Tibial artery (tissue), 4 donors: ENCODE data around the gene KRTAP5-5.
A peak's percentile ranks its signal among the peaks of the same experiment; 100 is the strongest.

Source experiments
- DNase-seq, 2 donors: peaks; one replicate each; pipeline ENCODE4 v3.0.0-alpha.2; 2019
- H3K27ac ChIP-seq, 2 donors: fragments of 200-600 bp; sonication (generic) in 1 of 2; 1 replicate in 1 of 2; 2 replicates in 1 of 2; pipeline ENCODE4 v1.5.1; 2018 to 2019; ENCODE audit warnings: mild to moderate bottlenecking in 1 of 2
- H3K27me3 ChIP-seq, 2 donors: fragments of 200-600 bp; sonication (generic) in 1 of 2; one replicate each; pipeline versions ENCODE4 v1.5.1 to v1.6.0; 2016 to 2019
- H3K36me3 ChIP-seq, 3 donors: fragments of 200-600 bp; sonication (generic) in 2 of 3; one replicate each; pipeline ENCODE4 v1.5.1; 2016 to 2019; ENCODE audit warnings: mild to moderate bottlenecking in 2 of 3
- H3K4me1 ChIP-seq, 4 donors: fragments of 200-600 bp; sonication (generic) in 2 of 4; 1 replicate in 3 of 4; 2 replicates in 1 of 4; pipeline ENCODE4 v1.5.1; 2016 to 2019
- H3K4me3 ChIP-seq, 2 donors: fragments of 200-600 bp; sonication (generic) in 1 of 2; 1 replicate in 1 of 2; 2 replicates in 1 of 2; pipeline ENCODE4 v1.5.1; 2018 to 2019; ENCODE audit warnings: mild to moderate bottlenecking in 2 of 2
- H3K9me3 ChIP-seq, 3 donors: fragments of 200-600 bp; sonication (generic) in 1 of 3; one replicate each; pipeline ENCODE4 v1.5.1; 2016 to 2019
- intact Hi-C: fragments of 100-400 bp; cut with DNase I; formaldehyde crosslinking; loops from one replicate; pipeline ENCODE4 v1.15.0; 2023; ENCODE audit warnings: low total_unique reads
- TF ChIP-seq, protein P1 (sequence below), 2 experiments: fragments of 200-600 bp in 1 of 2; fragments of 450-650 bp in 1 of 2; IDR thresholded peaks; one replicate each; pipeline ENCODE4 v1.5.1; 2017 to 2019; ENCODE audit warnings: antibody characterized with exemption in 2 of 2, mild to moderate bottlenecking in 1 of 2, moderate library complexity in 1 of 2

KRTAP5-5 gene

DNA sequence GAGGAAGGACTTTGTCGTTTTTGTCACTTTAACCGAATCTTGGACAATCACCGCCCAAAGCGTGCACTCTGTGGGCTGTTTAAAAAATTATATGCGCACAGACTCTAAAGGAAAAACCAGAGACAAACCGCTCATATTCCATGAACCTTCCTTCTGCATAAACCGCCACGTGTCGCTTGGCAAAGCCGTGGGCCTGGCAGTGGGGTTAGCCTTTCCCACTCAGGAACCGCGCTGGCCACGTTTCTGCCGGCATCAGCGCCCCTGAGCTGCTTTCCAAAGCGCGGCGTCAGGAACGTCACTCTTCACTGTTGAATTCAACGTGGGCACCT, 22.8 kb downstream of the KRTAP5-5 start:
- DNase-seq: no peak
- Histone ChIP-seq H3K27me3 (peaks cover 0 to 39% of the 10 kb centered on the region in 2 donors), H3K36me3 (no peaks in the 10 kb centered on the region), H3K27ac (no peak overlapping the region), H3K4me3 (no peak overlapping the region), H3K4me1 (peaks cover 0 to 8% (median 4%) of the 10 kb centered on the region in 4 donors), H3K9me3 (no peaks in the 10 kb centered on the region)
- intact Hi-C loops: loop anchor here (5.0 to 10.0 kb wide), 2 partner anchors 40 to 502 kb away; no protein-coding TSS in a partner anchor
- TF ChIP-seq, protein P1, sequence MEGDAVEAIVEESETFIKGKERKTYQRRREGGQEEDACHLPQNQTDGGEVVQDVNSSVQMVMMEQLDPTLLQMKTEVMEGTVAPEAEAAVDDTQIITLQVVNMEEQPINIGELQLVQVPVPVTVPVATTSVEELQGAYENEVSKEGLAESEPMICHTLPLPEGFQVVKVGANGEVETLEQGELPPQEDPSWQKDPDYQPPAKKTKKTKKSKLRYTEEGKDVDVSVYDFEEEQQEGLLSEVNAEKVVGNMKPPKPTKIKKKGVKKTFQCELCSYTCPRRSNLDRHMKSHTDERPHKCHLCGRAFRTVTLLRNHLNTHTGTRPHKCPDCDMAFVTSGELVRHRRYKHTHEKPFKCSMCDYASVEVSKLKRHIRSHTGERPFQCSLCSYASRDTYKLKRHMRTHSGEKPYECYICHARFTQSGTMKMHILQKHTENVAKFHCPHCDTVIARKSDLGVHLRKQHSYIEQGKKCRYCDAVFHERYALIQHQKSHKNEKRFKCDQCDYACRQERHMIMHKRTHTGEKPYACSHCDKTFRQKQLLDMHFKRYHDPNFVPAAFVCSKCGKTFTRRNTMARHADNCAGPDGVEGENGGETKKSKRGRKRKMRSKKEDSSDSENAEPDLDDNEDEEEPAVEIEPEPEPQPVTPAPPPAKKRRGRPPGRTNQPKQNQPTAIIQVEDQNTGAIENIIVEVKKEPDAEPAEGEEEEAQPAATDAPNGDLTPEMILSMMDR (IDR thresholded peaks at IDR 0.05): no peak

DNA sequence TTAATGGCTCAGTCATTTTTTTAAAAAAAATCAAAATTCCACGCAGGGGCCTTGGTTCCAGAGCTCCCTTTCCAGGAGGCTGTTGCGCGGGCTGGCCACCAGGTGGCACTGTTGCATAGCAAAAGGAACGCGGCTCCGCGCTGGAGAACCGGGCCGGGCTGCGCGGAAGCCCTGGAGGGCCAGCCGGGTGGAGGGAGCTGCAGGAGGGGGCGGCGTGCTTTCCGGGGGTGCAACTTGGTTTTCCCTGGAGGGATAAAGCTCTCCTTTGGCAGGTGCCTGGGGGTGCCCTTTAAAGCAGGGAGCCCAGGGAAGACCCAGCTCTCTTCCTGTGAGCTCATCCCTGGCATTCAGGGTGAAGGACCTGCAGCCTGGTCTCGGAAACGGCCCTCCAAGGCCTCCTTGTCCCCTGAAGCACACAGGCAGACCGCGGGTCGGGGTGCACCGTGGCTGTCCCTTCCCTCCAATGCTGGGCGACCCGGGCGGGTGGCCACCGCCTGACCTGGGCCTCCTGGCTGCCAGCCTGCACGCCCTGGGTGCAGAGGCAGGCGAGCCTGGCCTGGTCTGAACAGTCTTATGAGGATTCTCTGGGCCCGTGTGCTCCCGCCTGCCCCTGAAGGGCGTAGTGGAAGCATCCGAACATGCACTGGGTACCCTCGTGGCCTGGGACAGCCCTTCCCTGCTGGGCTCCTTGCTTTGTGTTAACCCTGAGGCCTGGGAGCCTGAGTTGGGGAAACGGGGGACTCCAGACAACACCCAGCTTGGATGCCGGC, 23.4 kb downstream of the KRTAP5-5 start:
- Histone ChIP-seq H3K27ac (no peak overlapping the region), H3K4me3 (no peak overlapping the region)

DNA sequence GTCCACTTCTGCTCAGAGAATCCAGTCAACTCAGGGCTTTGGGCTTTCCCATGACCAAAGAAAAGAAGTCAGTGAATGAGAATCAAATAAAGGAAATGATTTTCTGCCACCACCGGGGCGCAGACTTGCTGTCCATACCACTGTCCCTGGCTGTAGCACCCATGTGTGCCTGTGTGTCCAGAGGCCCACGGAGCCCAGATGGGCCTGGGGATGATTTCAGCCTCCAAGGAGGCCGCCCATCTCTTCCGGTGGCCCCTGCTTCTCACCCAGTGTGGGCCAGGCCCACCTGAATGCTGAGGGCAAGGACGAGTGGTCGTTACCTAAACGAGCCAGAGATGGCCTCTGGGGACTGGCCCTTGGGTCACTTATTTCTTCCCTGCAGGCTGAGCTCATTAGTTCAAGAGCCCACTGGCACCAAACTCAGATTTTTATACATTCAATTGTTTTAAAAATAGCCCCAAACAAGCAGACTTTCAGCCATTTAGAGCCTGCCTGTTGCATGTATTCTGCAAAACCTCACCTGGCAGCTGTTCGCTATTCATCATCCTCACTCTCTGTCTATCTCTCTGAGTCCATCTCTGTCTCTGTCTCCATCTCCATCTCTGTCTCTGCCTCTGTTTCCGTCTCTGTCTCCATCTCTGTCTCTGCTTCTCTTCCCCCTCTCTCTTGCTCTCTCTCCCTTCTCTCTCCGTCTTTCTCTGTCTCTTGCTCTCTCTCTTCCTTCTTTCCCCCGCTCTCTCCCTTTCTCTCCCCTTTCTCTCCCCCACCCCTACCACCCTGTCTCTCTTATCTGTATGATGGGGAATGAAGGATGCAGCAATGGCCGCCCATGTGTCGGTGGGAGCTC, 24.2 kb downstream of the KRTAP5-5 start:
- peaks cover 0 to 34% of the 10 kb centered on the region in 2 donors for H3K27me3 ChIP-seq
- H3K36me3 ChIP-seq: no peaks in the 10 kb centered on the region
- no peaks in the 10 kb centered on the region for H3K9me3 ChIP-seq
- TF ChIP-seq, protein P1 (IDR thresholded peaks at IDR 0.05): no peak
- DNase-seq: peak; percentile 6 to 50
- H3K27ac ChIP-seq: no peak overlapping the region
- intact Hi-C loops: loop anchor here (5.0 to 10.0 kb wide), 2 partner anchors 39 to 501 kb away; no protein-coding TSS in a partner anchor
- H3K4me3 ChIP-seq: no peak overlapping the region
- H3K4me1 ChIP-seq: peaks cover 0 to 8% (median 4%) of the 10 kb centered on the region in 4 donors

More for the DNA sequence above, 23.4 kb downstream of the KRTAP5-5 start:
- H3K27me3 ChIP-seq: peaks cover 0 to 39% of the 10 kb centered on the region in 2 donors
- H3K4me1 ChIP-seq: peaks cover 0 to 8% (median 4%) of the 10 kb centered on the region in 4 donors
- TF ChIP-seq, protein P1 (IDR thresholded peaks at IDR 0.05): peak; percentile 95 to 97
- no peaks in the 10 kb centered on the region for H3K36me3 ChIP-seq
- intact Hi-C loops: loop anchor here (5.0 to 10.0 kb wide), 2 partner anchors 39 to 502 kb away; no protein-coding TSS in a partner anchor
- no peaks in the 10 kb centered on the region for H3K9me3 ChIP-seq
- DNase-seq: peak; percentile 71 to 78

DNA sequence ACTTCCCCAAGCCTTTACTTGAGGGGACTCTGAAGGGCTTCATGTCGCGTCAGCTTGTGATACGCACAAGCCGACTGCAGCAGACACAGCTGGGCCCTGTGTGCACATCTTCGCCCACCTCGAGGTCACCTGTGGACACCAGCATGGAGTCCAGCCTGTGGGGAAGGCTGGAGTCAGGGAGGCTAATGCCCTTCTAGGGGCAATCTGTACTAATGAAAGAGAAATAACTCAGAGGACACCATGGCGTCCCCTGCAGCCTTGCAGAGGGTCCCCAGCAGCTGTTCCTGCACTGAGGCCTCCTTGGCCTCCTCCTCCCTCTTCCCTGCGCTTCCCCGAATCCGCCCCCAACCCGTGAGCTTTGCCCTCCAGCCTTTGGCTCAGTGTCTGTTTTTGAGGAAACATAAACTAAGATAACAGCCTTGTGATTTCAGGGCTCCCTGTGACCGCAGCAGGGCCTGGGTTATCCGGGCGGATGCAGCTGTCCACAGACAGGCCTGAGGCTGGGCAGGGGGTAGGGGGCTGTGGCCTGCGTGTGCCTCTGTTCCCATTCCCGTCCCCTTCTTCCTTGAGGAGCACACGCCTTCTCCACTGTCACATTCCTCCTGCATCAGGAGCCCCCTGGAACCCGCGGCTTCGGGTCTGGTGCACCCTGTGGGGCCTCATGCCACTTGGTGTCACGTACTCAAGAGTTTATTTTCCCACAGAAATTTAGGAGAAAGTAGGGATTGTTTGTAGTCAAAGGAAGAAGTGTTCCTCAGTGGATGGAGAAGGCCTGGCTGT, 25.0 kb downstream of the KRTAP5-5 start:
- TF ChIP-seq, protein P1 (IDR thresholded peaks at IDR 0.05): no peak
- peaks cover 0 to 30% of the 10 kb centered on the region in 2 donors for H3K27me3 ChIP-seq
- H3K9me3 ChIP-seq: no peaks in the 10 kb centered on the region
- no peak overlapping the region for H3K27ac ChIP-seq
- no peaks in the 10 kb centered on the region for H3K36me3 ChIP-seq
- intact Hi-C loops: loop anchor here (5.0 to 10.0 kb wide), 2 partner anchors 38 to 500 kb away; no protein-coding TSS in a partner anchor
- H3K4me1 ChIP-seq: peaks cover 0 to 8% (median 4%) of the 10 kb centered on the region in 4 donors
- no peak overlapping the region for H3K4me3 ChIP-seq
- DNase-seq: peak in 1 of 2 donors; percentile 49
